OCI-LY7 (cell line): Measurements from ENCODE around the gene RPS6KB2. TPM values are rescaled to one million over a fixed set of nuclear protein-coding genes. Genes with fewer than 3 reads are reported as not detected.
A peak's percentile ranks its signal among the peaks of the same experiment; 100 is the strongest.

Source experiments
- BruUV-seq: library from RNA; stranded (reverse); fragments of 400-500 nt; replicated peaks from 2 replicates; lab custom pipeline; 2021; lab: Mats Ljungman, UMichigan
- CTCF ChIA-PET: fragments of 300-600 bp; sonication (Branson Sonifier 250); formaldehyde crosslinking; loops from one replicate; lab custom pipeline; 2022; ENCODE audit warnings: antibody characterized with exemption; ENCODE audit not compliant: unreplicated experiment; lab: Charles Lee
- POLR2A ChIA-PET: fragments of 300-600 bp; sonication (Branson Sonifier 250); formaldehyde crosslinking; loops from one replicate; lab custom pipeline; 2022; ENCODE audit warnings: antibody characterized with exemption; lab: Charles Lee
- DNase-seq: peaks from one replicate; pipeline ENCODE4 v3.0.0-alpha.2; 2015; ENCODE audit warnings: low spot score
- H2AFZ ChIP-seq: fragments of 200-600 bp; sonication (generic), shearing (Covaris generic); 2 replicates; pipeline ENCODE4 v1.6.1; 2014; ENCODE audit warnings: mild to moderate bottlenecking, antibody characterized with exemption, low read length, moderate library complexity
- H3K27ac ChIP-seq: fragments of 200-600 bp; sonication (generic); 2 replicates; pipeline ENCODE4 v1.5.1; 2014; ENCODE audit warnings: mixed run types, low read depth, mild to moderate bottlenecking, moderate library complexity, low read length, inconsistent platforms; ENCODE audit not compliant: poor library complexity, severe bottlenecking
- H3K36me3 ChIP-seq: fragments of 200-600 bp; sonication (generic); 2 replicates; pipeline ENCODE4 v1.6.1; 2014; ENCODE audit warnings: mild to moderate bottlenecking, antibody characterized with exemption, low read length, moderate library complexity, mixed read lengths; ENCODE audit not compliant: insufficient read depth
- H3K4me1 ChIP-seq: fragments of 200-600 bp; sonication (generic); 2 replicates; pipeline ENCODE4 v1.5.1; 2014; ENCODE audit warnings: mild to moderate bottlenecking, low read length; ENCODE audit not compliant: insufficient read depth, poor library complexity, severe bottlenecking
- H3K4me2 ChIP-seq: fragments of 200-600 bp; sonication (generic); 2 replicates; pipeline ENCODE4 v1.6.1; 2014; ENCODE audit warnings: mild to moderate bottlenecking, low read length
- H3K4me3 ChIP-seq: fragments of 200-600 bp; sonication (generic); 2 replicates; pipeline ENCODE4 v1.5.1; 2014; ENCODE audit warnings: mild to moderate bottlenecking, low read depth, low read length; ENCODE audit not compliant: poor library complexity, severe bottlenecking
- H3K79me2 ChIP-seq: fragments of 200-600 bp; sonication (generic); 2 replicates; pipeline ENCODE4 v1.6.1; 2016; ENCODE audit warnings: low read depth, mild to moderate bottlenecking, low read length, moderate library complexity, mixed read lengths; ENCODE audit not compliant: insufficient read depth
- H3K9me2 ChIP-seq: fragments of 200-600 bp; sonication (generic); 2 replicates; pipeline ENCODE4 v1.6.1; 2016; ENCODE audit warnings: mild to moderate bottlenecking, low read length, mixed read lengths; ENCODE audit not compliant: insufficient read depth
- H3K9me3 ChIP-seq: fragments of 200-600 bp; sonication (generic); 2 replicates; pipeline ENCODE4 v1.6.1; 2014; ENCODE audit warnings: mild to moderate bottlenecking, mixed run types, low read length, mixed read lengths
- H4K20me1 ChIP-seq: fragments of 200-600 bp; sonication (generic); 2 replicates; pipeline ENCODE4 v1.6.1; 2014; ENCODE audit warnings: mild to moderate bottlenecking, antibody characterized with exemption, low read length, moderate library complexity, mixed read lengths; ENCODE audit not compliant: insufficient read depth
- EZH2phosphoT487 ChIP-seq: fragments of 200-600 bp; sonication (generic); IDR thresholded peaks from 2 replicates; pipeline ENCODE4 v1.6.1; 2018; ENCODE audit warnings: low read depth, borderline replicate concordance, mild to moderate bottlenecking, mixed run types, antibody characterized with exemption, low read length, moderate library complexity, mixed read lengths
- intact Hi-C: fragments of 100-400 bp; cut with micrococcal nuclease; formaldehyde crosslinking; loops from one replicate; pipeline ENCODE4 v1.10.0; 2022; ENCODE audit not compliant: unreplicated experiment
- total RNA-seq, 2 experiments: library from RNA; depleted of rRNA in 1 of 2; stranded (reverse); fragments of >200 nt in 1 of 2; shearing (Covaris generic) in 1 of 2; gene quantifications; 2 replicates each; pipeline ENCODE4 v1.2.3, GENCODE V29; 2014 to 2022
- TF ChIP-seq, protein P1 (sequence below): fragments of 200-600 bp; sonication (generic); conservative IDR thresholded peaks from 2 replicates; pipeline ENCODE4 v1.5.1; 2014; ENCODE audit warnings: mild to moderate bottlenecking, antibody characterized with exemption, low read length, moderate library complexity, mixed read lengths

Gene RPS6KB2
- total RNA-seq, 2 experiments from 2014 or later, result 48.3 to 69.4 TPM

DNA sequence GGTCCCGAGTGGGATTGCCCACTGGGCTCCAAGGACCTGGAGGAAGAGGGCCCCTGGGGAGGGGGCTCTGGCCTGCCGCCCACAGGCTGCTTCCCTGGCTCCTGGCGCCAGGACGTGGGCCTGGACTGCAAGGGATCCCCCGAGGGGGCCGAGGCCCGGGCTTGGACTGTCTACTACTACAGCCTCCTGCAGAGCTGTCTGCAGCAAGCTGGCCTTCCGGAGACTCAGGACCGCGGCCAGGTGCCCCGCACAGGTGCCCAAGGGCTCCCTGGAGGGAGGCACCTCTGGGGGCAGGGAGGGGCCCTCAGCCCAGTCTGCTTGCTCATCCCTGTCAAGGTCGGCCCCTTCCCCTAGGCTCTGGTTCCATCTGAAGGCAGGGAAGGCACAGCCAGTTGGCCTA lies 10.9 kb upstream of the RPS6KB2 start:
- BruUV-seq, result no TSS peak
- no peak for DNase-seq
- no peak overlapping the region for H2AFZ ChIP-seq
- H3K4me2 ChIP-seq, result no peak overlapping the region
- H3K36me3 ChIP-seq, result no peaks in the 10 kb centered on the region
- H3K79me2 ChIP-seq, result no peaks in the 10 kb centered on the region
- no peak for TF ChIP-seq EZH2phosphoT487
- TF ChIP-seq, protein P1, sequence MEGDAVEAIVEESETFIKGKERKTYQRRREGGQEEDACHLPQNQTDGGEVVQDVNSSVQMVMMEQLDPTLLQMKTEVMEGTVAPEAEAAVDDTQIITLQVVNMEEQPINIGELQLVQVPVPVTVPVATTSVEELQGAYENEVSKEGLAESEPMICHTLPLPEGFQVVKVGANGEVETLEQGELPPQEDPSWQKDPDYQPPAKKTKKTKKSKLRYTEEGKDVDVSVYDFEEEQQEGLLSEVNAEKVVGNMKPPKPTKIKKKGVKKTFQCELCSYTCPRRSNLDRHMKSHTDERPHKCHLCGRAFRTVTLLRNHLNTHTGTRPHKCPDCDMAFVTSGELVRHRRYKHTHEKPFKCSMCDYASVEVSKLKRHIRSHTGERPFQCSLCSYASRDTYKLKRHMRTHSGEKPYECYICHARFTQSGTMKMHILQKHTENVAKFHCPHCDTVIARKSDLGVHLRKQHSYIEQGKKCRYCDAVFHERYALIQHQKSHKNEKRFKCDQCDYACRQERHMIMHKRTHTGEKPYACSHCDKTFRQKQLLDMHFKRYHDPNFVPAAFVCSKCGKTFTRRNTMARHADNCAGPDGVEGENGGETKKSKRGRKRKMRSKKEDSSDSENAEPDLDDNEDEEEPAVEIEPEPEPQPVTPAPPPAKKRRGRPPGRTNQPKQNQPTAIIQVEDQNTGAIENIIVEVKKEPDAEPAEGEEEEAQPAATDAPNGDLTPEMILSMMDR, result no peak
- H3K4me1 ChIP-seq, result peaks cover 60% of the 10 kb centered on the region
- ChIA-PET POLR2A (interaction anchor here (0.6 to 2.2 kb wide), 2 partner anchors 10 to 13 kb away, joined by 3 to 7 read pairs; no protein-coding TSS in a partner anchor), CTCF (no interaction called here)
- no peaks in the 10 kb centered on the region for H4K20me1 ChIP-seq
- intact Hi-C loops, result no loop called here
- no peaks in the 10 kb centered on the region for H3K9me3 ChIP-seq
- no peak overlapping the region for H3K27ac ChIP-seq
- no peaks in the 10 kb centered on the region for H3K9me2 ChIP-seq
- H3K4me3 ChIP-seq, result no peak overlapping the region

DNA sequence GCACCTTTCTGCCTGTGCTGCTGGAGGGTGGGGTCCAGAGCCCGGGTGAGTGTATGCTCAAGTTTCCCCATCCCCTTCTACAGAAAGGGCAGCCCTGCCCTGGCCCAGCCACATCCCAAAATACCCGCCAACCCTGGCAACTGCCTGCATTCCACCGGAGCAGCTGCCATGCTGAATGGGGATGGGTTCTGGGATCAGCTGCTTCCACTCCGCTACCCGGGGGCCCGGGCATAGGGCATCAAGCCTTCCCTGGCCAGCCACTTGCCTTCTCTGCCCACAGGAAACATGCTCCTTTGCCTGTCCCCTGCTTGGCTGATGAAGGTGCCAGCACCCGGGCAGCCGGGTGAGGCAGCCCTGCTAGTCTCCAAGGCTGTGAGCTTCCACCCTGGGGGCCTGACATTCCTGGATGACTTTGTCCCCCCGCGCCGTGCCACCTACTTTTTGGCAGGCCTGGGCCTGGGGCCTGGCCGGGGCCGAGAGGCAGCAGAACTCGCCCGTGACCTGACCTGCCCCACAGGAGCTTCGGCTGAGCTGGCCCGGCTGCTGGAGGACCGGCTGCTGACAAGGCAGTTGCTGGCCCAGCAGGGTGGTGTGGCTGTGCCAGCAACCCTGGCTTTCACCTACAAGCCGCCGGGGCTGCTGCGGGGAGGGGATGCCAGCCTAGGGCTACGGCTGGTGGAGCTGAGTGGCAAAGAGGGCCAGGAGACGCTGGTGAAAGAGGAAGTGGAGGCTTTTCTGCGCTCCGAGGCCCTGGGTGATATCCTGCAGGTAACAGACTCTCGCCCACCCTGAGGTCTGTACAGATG lies 9.6 kb upstream of the RPS6KB2 start:
- no peaks in the 10 kb centered on the region for H3K79me2 ChIP-seq
- H3K36me3 ChIP-seq, result no peaks in the 10 kb centered on the region
- peaks cover 50% of the 10 kb centered on the region for H3K4me1 ChIP-seq
- DNase-seq, result no peak
- H3K9me3 ChIP-seq, result no peaks in the 10 kb centered on the region
- CTCF ChIA-PET, result no interaction called here
- no TSS peak for BruUV-seq
- H3K9me2 ChIP-seq, result no peaks in the 10 kb centered on the region
- H3K4me2 ChIP-seq, result peak overlapping the region; percentile 79
- H3K4me3 ChIP-seq, result peak overlapping the region; percentile 31
- POLR2A ChIA-PET, result interaction anchor here (0.6 to 2.2 kb wide), 4 partner anchors 10 to 63 kb away, joined by 3 to 9 read pairs (median 6); partner anchors contain the start of gene PTPRCAP
- no peaks in the 10 kb centered on the region for H4K20me1 ChIP-seq
- intact Hi-C loops, result no loop called here
- H3K27ac ChIP-seq, result no peak overlapping the region
- peak overlapping the region; percentile 6; the same call in 1 of the 2 replicates for H2AFZ ChIP-seq
- TF ChIP-seq, protein P1, result no peak
- no peak for TF ChIP-seq EZH2phosphoT487
